ENCODE results near the gene RNASE3. TPM values are rescaled to one million over a fixed set of nuclear protein-coding genes. Genes with fewer than 3 reads are reported as not detected.
"Not testable (repeated sequence)": the region's sequence is repeated elsewhere in the genome, so short reads cannot be mapped to it uniquely, and the experiment has no call there.

RNASE3 gene
- total RNA-seq (2014; rRNA removed; shearing (Covaris generic)) = not detected in 2 replicates

GRCh38 chr14:20891126-20891825 lies at the start of gene RNASE3:
Gene RNASE3, plus strand, starts transcription at chr14:20891385. Its CDS starts 302 bp downstream, at chr14:20891687.
- not testable (repeated sequence) for H3K4me3 ChIP-seq; DNase-seq (ENCODE audit: low read depth in 1 of 2, low spot score in 2 of 2); H3K27me3 ChIP-seq (replicated peaks); H3K4me1 ChIP-seq (replicated peaks); H3K27ac ChIP-seq; H3K9me3 ChIP-seq (replicated peaks); H3K36me3 ChIP-seq

DNA sequence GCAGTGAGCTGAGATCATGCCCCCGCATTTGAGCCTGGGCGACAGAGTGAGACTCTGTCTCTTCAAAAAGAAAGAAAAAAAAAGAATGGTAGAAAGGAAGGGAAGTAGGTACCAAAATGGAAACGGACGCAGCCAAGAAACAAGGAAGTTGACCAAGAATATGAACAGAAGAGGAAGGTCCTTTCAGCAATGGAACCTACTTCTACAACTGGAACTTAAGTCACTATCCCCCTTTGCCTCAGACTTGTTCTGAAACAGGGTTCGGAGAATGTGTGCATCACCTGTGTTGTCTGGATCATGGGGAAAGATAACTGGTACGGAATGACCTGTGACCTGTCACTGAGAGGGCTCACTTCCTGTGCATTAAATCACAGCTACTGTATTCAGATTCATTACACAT lies 44.6 kb upstream of the RNASE3 start:
- no peaks in the 10 kb centered on the region for H3K36me3 ChIP-seq
- no peaks in the 10 kb centered on the region for H3K27me3 ChIP-seq (replicated peaks)
- H3K4me1 ChIP-seq (replicated peaks) = no peaks in the 10 kb centered on the region
- H3K27ac ChIP-seq = no peak overlapping the region
- no peak overlapping the region for H3K4me3 ChIP-seq
- no peaks in the 10 kb centered on the region for H3K9me3 ChIP-seq (replicated peaks)
- DNase-seq (ENCODE audit: low read depth in 1 of 2, low spot score in 2 of 2) = no peak

DNA sequence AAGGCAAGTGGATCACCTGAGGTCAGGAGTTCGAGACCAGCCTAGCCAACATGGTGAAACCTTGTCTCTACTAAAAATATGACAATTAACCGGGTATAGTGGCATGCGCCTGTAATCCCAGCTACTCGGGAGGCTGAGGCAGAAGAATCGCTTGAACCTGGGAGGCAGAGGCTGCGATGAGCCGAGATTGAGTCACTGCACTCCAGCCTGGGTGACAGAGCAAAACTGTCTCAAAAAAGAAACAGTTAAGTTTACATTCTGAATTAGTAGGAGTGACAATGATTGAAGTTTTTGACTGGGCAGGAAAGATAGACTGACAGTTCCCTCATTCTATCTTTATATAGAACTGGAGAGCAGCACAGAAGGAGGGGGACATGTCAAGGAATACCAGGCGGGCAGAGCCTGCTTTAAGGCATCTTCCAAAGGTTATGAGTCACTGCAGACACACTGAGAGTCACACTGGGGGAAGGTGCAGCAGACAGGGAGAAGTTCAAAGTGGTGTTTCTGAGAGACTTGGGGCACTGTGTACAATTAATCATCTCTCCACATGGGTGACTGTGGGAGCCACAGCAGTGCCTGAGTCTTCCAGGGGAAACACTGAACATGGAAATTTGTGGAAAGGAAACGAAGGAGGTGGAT lies 42.8 kb upstream of the RNASE3 start:
- Histone ChIP-seq H3K27me3 (replicated peaks) (no peaks in the 10 kb centered on the region), H3K9me3 (replicated peaks) (no peaks in the 10 kb centered on the region), H3K4me1 (replicated peaks) (no peaks in the 10 kb centered on the region), H3K4me3 (no peak overlapping the region), H3K27ac (no peak overlapping the region), H3K36me3 (no peaks in the 10 kb centered on the region)
- peak in 1 of 2 experiments; percentile 11 for DNase-seq (ENCODE audit: low read depth in 1 of 2, low spot score in 2 of 2)

DNA sequence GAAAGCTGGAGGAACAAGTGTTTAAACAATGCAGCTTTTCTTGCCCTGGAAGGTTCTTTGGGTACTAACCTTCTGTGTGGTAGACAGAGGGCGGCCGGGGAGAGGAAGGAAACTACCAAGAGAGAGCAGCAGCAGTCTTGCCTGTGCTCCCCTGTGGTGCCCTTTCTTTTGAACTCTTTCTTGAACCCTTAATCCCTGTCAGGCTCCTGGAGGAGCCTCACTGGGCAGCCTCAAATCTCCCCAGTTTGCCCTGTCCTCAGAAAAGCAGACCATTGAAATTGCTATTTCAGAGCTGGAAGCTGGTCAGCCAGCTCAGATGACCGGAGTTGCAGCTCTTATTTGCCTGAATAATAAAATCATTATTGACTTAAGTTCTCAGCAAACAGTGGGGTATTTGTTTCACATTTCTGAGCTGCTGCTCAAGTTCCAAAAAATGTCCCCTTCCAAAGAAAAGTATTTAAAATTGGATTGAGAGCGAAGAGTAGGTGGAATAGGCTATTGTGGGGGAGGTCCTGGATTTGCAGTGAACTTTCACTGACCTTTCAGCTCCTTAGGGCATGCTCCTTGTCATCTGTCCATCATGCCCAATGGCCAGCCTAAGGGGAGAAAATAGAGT lies 42.1 kb upstream of the RNASE3 start:
- H3K4me1 ChIP-seq (replicated peaks) = no peaks in the 10 kb centered on the region
- H3K36me3 ChIP-seq = no peaks in the 10 kb centered on the region
- H3K27ac ChIP-seq = no peak overlapping the region
- no peaks in the 10 kb centered on the region for H3K9me3 ChIP-seq (replicated peaks)
- no peak for DNase-seq (ENCODE audit: low read depth in 1 of 2, low spot score in 2 of 2)
- no peak overlapping the region for H3K4me3 ChIP-seq
- H3K27me3 ChIP-seq (replicated peaks) = no peaks in the 10 kb centered on the region

GRCh38 chr14:20853042-20853441 lies 38.1 kb upstream of the RNASE3 start:
- no peaks in the 10 kb centered on the region for H3K27me3 ChIP-seq (replicated peaks)
- H3K9me3 ChIP-seq (replicated peaks) = no peaks in the 10 kb centered on the region
- no peak overlapping the region for H3K4me3 ChIP-seq
- no peak overlapping the region for H3K27ac ChIP-seq
- no peak for DNase-seq (ENCODE audit: low read depth in 1 of 2, low spot score in 2 of 2)
- no peaks in the 10 kb centered on the region for H3K4me1 ChIP-seq (replicated peaks)
- no peaks in the 10 kb centered on the region for H3K36me3 ChIP-seq

DNA sequence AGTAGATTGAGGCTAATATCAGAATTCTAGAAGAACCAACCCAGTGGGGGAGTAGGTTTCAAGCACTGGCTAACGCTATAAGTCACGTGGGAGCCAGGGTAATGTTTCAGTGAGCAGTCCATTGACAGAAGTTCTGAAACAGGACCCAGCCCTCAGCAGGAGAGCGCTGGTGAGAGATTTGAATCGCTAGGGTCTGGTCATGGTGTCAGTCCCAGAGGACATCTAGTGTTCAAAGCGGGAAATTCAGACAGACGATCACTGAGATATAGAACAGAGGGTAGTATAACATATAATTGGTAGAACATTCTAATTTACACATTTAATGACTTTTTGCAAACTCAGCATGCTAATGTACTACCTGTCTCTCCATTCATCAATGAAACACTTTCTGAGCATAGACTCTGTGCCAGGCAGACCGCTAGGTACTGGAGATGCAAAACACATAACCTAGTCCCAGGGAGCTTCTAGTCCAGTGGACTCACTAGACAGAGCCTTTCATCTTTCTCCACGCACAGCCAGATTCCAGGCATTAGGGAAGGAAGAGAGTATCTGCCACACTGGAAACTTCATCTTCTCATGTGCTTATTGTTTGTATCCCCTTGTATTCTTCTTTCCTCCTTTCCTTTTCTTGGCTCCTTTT lies 35.4 kb upstream of the RNASE3 start:
- no peaks in the 10 kb centered on the region for H3K36me3 ChIP-seq
- H3K9me3 ChIP-seq (replicated peaks) = no peaks in the 10 kb centered on the region
- no peak overlapping the region for H3K4me3 ChIP-seq
- peaks cover 8% of the 10 kb centered on the region; the same call in 1 of the 2 replicates for H3K27me3 ChIP-seq (replicated peaks)
- no peak overlapping the region for H3K27ac ChIP-seq
- no peak for DNase-seq (ENCODE audit: low read depth in 1 of 2, low spot score in 2 of 2)
- H3K4me1 ChIP-seq (replicated peaks) = no peaks in the 10 kb centered on the region

GRCh38 chr14:20857207-20857606 lies 34.0 kb upstream of the RNASE3 start:
- no peaks in the 10 kb centered on the region for H3K36me3 ChIP-seq
- H3K27me3 ChIP-seq (replicated peaks) = peaks cover 8% of the 10 kb centered on the region; the same call in 1 of the 2 replicates
- H3K4me3 ChIP-seq = no peak overlapping the region
- H3K27ac ChIP-seq = no peak overlapping the region
- H3K9me3 ChIP-seq (replicated peaks) = no peaks in the 10 kb centered on the region
- no peak for DNase-seq (ENCODE audit: low read depth in 1 of 2, low spot score in 2 of 2)
- no peaks in the 10 kb centered on the region for H3K4me1 ChIP-seq (replicated peaks)

- Histone ChIP-seq H3K4me3 (no peak overlapping the region), H3K27ac (no peak overlapping the region), H3K36me3 (no peaks in the 10 kb centered on the region), H3K4me1 (replicated peaks) (no peaks in the 10 kb centered on the region), H3K9me3 (replicated peaks) (no peaks in the 10 kb centered on the region), H3K27me3 (replicated peaks) (peaks cover 8% of the 10 kb centered on the region; the same call in 1 of the 2 replicates)
- peak; percentile 22 to 49 for DNase-seq (ENCODE audit: low read depth in 1 of 2, low spot score in 2 of 2)
These were observed 33.4 kb upstream of the RNASE3 start for GRCh38 chr14:20857630-20858261.

GRCh38 chr14:20866194-20866593 lies 25.0 kb upstream of the RNASE3 start:
- no peaks in the 10 kb centered on the region for H3K4me1 ChIP-seq (replicated peaks)
- H3K9me3 ChIP-seq (replicated peaks) = no peaks in the 10 kb centered on the region
- no peak for DNase-seq (ENCODE audit: low read depth in 1 of 2, low spot score in 2 of 2)
- H3K36me3 ChIP-seq = no peaks in the 10 kb centered on the region
- no peak overlapping the region for H3K27ac ChIP-seq
- H3K27me3 ChIP-seq (replicated peaks) = no peaks in the 10 kb centered on the region; the same call in 1 of the 2 replicates
- no peak overlapping the region for H3K4me3 ChIP-seq

DNA sequence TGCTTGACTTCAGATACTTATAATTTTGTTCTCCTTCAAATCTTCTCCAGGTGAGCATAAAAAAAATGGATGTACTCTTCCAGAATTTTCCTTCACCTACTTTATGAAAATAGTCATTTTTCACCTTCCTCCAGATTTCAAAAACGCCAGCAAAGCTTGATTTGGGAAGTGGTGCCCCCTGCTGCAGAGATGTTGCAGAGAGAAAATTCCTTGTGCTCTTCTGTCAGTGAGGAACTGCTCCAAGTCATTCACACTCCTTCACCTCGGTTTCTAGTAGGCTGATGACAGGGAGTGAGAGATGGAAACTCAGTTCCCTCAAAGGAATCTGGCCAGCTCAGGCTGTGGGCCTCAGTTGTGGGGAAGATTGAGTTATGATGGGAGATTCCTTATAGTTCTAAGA lies 24.2 kb upstream of the RNASE3 start:
- no peak overlapping the region for H3K27ac ChIP-seq
- no peaks in the 10 kb centered on the region for H3K9me3 ChIP-seq (replicated peaks)
- no peaks in the 10 kb centered on the region for H3K36me3 ChIP-seq
- no peaks in the 10 kb centered on the region for H3K4me1 ChIP-seq (replicated peaks)
- no peak overlapping the region for H3K4me3 ChIP-seq
- no peak for DNase-seq (ENCODE audit: low read depth in 1 of 2, low spot score in 2 of 2)
- no peaks in the 10 kb centered on the region; the same call in none of the 2 replicates for H3K27me3 ChIP-seq (replicated peaks)

- Histone ChIP-seq H3K27ac (no peak overlapping the region), H3K4me3 (no peak overlapping the region), H3K27me3 (replicated peaks) (no peaks in the 10 kb centered on the region; the same call in none of the 2 replicates), H3K9me3 (replicated peaks) (no peaks in the 10 kb centered on the region), H3K36me3 (no peaks in the 10 kb centered on the region), H3K4me1 (replicated peaks) (no peaks in the 10 kb centered on the region)
- DNase-seq (ENCODE audit: low read depth in 1 of 2, low spot score in 2 of 2) = peak in 1 of 2 experiments; percentile 58
These were observed 17.6 kb upstream of the RNASE3 start for GRCh38 chr14:20873370-20874177.

DNA sequence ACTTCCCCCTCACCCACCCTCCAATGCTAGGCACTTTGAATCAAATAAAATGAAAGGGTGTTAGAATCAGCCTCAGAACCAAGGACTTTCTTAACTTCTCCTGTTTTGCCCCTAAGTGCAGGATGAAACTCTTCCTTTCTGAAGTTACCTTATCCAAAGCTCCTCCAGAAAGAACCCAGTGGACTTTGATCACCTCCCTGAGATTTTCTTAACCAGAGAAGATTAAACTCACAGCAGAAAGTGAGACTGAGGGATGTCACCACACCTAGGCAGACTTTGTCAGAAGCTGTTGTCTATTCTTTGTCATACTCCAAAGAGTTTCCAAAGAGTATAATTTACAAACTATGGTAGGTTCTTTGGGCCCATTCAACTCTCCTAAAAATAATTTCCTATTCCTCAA lies 14.2 kb upstream of the RNASE3 start:
- H3K27me3 ChIP-seq (replicated peaks) = no peaks in the 10 kb centered on the region; the same call in 1 of the 2 replicates
- H3K4me3 ChIP-seq = no peak overlapping the region
- no peaks in the 10 kb centered on the region for H3K36me3 ChIP-seq
- no peaks in the 10 kb centered on the region for H3K4me1 ChIP-seq (replicated peaks)
- DNase-seq (ENCODE audit: low read depth in 1 of 2, low spot score in 2 of 2) = no peak
- no peak overlapping the region for H3K27ac ChIP-seq
- no peaks in the 10 kb centered on the region for H3K9me3 ChIP-seq (replicated peaks)

- no peaks in the 10 kb centered on the region for H3K36me3 ChIP-seq
- H3K9me3 ChIP-seq (replicated peaks) = no peaks in the 10 kb centered on the region
- no peak for DNase-seq (ENCODE audit: low read depth in 1 of 2, low spot score in 2 of 2)
- H3K27me3 ChIP-seq (replicated peaks) = no peaks in the 10 kb centered on the region
- no peaks in the 10 kb centered on the region for H3K4me1 ChIP-seq (replicated peaks)
- no peak overlapping the region for H3K27ac ChIP-seq
- no peak overlapping the region for H3K4me3 ChIP-seq
These were observed 12.5 kb upstream of the RNASE3 start for GRCh38 chr14:20878695-20879094.
